HPDE6-E6E7 (cell line): ENCODE measurements around the gene P3H2.
"Not testable (repeated sequence)": the region's sequence is repeated elsewhere in the genome, so short reads cannot be mapped to it uniquely, and the experiment has no call there.

Experiments used
- DNase-seq: peaks from one replicate; pipeline ENCODE4 v3.0.0; 2011; ENCODE audit warnings: missing footprints; ENCODE audit errors: extremely low spot score

The P3H2 gene

GRCh38 chr3:189985948-189986347 is 134.7 kb downstream of the P3H2 start:
- no peak for DNase-seq

GRCh38 chr3:189983612-189984011 is 137.1 kb downstream of the P3H2 start:
- DNase-seq: no peak

- no peak for DNase-seq
Measured at GRCh38 chr3:189982321-189982945, 138.3 kb downstream of the P3H2 start.

- no peak for DNase-seq
Measured at GRCh38 chr3:189981668-189982067, 139.0 kb downstream of the P3H2 start.

GRCh38 chr3:189978753-189979152 is 141.9 kb downstream of the P3H2 start:
- no peak for DNase-seq

- DNase-seq: no peak
Measured at GRCh38 chr3:189977174-189977573, 143.5 kb downstream of the P3H2 start.

GRCh38 chr3:189975391-189975990 is 145.2 kb downstream of the P3H2 start:
- no peak for DNase-seq

- no peak for DNase-seq
Measured at GRCh38 chr3:189974359-189974758, 146.3 kb downstream of the P3H2 start.

- DNase-seq: peak; percentile 28
Measured at GRCh38 chr3:189967254-189967865, 153.3 kb downstream of the P3H2 start.

GRCh38 chr3:189966843-189967242 is 153.9 kb downstream of the P3H2 start:
- DNase-seq: no peak

GRCh38 chr3:189964623-189965332 is 155.9 kb downstream of the P3H2 start:
- no peak for DNase-seq

- no peak for DNase-seq
Measured at GRCh38 chr3:189962466-189962865, 158.2 kb downstream of the P3H2 start.

- peak; percentile 82 for DNase-seq
Measured at GRCh38 chr3:189961522-189962161, 159.1 kb downstream of the P3H2 start.

- DNase-seq: not testable (repeated sequence)
Measured at GRCh38 chr3:189961086-189961485, 159.6 kb downstream of the P3H2 start.

- DNase-seq: no peak
Measured at GRCh38 chr3:189954733-189955665, 165.7 kb downstream of the P3H2 start.

GRCh38 chr3:189953551-189953950 is 167.1 kb downstream of the P3H2 start:
- no peak for DNase-seq

GRCh38 chr3:189952272-189952671 is 168.4 kb downstream of the P3H2 start:
- DNase-seq: no peak

GRCh38 chr3:189950258-189950657 is 170.4 kb downstream of the P3H2 start:
- no peak for DNase-seq

- DNase-seq: no peak
Measured at GRCh38 chr3:189949580-189949979, 171.1 kb downstream of the P3H2 start.

GRCh38 chr3:189948724-189949045 is 172.0 kb downstream of the P3H2 start:
- no peak for DNase-seq
